Activated T-cell treated with anti-CD3 and anti-CD28 coated beads, Interleukin-2, amount 50 U/mL, for 1 hour (primary cell): ENCODE results near the gene NUBP2.
A peak's percentile ranks its signal among the peaks of the same experiment; 100 is the strongest.

Source experiments
- DNase-seq: peaks from one replicate; pipeline ENCODE4 v3.0.0-alpha.2; 2020

The NUBP2 gene

DNA sequence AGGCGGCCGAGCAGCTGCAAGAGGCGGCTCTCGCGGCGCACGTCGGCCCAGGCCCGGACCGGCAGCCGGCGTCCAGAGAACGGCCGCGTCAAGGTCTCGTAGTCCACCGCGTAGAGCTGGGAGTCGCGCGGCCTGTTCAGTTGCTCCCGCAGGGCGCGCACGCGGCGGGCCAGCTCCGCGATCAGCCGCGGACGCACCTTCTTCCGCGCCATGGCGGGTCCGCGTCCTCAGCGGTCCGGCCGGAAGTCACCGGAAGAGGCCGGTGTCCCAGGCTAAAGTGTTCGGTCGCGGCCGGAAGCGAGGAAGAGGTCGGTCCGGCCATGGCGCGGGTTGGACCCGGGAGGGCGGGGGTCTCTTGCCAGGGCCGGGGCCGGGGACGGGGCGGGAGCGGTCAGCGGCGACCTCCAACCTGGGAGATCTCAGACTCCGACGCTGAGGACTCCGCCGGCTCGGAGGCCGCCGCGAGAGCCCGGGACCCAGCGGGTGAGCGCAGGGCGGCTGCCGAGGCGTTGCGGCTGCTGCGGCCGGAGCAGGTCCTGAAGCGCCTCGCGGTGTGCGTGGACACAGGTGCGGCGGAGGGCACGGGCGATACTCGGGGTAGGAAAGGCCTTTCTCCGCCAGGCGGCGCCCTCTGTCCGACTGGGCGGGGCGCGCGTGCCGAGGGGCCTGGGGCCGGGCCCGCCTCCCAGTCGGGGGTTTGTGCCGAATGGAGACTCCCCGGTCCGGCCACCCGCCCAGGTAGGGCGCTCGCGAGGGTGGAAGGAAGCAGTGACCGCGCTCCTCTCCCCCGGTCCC, 9.7 kb upstream of the NUBP2 start, which contains the start of gene MRPS34:
MRPS34 (minus strand) TSS at position 227 of the 795 bp plus-strand sequence; CDS start at position 212, 15 bp downstream.
- peak; percentile 81 for DNase-seq

DNA sequence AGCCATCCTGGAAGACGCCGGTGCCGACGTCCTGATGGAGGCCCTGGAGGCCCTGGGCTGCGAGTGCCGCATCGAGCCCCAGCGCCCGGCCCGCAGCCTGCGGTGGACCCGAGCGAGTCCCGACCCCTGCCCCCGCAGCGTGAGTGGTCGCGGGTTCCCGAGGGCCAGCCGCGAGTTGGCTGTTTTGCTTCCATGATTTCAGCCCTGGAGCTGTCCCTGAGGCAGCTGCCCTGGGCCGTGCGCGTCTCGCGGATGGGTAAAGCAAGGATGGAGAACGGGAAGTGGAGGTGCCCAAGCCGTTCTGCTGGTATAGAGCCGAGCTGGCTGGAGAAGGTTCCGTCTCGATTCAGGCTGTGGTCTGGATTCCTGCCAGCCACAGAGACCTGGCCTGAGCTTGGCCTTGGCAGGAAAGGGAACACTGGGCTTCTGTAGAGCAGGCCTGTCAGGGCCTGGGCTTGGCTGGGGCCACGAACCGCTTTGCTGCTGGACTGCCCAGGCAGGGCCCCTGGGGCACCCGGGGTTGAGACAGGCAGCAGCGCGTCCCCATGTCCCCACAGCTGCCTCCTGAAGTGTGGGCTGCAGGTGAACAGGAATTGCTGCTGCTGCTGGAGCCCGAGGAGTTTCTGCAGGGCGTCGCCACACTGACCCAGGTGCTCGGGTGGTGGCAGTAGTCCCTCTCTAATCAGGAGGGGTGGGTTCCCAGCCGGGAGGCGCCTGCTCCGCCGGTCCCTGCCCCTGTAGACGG, 8.9 kb upstream of the NUBP2 start:
- no peak for DNase-seq

DNA sequence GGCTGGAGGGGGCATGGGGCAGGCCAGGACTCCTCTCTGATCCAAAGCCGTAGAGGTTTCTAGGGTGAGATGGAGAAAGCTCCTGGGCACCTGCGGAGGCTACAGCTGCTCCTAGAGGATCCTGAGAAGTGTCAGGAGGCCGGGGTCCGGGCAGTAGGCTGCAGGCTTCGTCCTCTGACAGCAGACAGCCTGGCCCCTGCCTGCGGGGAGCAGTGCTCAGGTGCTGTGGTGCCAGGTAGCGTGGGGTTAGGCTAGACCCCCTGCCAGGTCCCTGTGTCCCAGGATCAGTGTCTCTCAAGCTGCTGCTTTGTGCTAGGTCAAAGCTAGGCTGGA, 8.3 kb upstream of the NUBP2 start:
- no peak for DNase-seq

DNA sequence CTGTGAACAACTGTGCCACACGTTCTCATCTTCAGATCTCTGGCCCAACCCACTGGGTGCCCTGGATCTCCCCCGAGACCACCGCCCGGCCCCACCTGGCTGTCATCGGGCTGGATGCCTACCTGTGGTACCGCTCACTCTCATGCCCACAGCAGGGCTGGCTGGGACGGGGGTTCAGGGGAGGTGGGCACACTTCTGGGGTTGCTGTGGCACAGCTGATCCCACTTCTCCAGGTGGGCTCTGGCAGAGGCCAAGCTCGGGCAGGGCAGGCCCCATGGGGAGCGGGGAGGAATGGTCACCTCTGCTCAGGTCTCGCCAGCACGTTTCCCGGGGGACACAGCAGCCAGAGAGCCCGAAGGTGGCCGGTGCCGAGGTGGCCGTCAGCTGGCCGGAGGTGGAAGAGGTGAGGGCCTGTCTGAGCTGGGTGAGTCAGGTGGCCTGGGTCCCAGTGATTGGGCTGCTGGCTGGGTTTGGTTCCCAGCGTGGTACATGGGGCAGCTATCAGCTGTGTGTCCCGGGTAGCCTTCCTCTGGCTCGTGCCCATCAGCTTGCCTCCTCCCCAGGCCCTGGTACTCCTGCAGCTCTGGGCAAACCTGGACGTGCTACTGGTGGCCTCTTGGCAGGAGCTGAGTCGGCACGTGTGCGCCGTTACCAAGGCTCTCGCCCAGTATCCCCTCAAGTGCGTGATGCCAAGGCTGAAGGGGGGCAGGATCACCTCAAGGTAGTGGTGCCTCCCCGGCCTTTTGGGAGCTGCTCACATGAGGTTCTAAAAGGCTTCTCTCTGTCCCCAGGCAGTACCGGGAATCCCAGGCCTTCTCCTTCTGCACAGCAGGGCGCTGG, 7.5 kb upstream of the NUBP2 start:
- DNase-seq = no peak

DNA sequence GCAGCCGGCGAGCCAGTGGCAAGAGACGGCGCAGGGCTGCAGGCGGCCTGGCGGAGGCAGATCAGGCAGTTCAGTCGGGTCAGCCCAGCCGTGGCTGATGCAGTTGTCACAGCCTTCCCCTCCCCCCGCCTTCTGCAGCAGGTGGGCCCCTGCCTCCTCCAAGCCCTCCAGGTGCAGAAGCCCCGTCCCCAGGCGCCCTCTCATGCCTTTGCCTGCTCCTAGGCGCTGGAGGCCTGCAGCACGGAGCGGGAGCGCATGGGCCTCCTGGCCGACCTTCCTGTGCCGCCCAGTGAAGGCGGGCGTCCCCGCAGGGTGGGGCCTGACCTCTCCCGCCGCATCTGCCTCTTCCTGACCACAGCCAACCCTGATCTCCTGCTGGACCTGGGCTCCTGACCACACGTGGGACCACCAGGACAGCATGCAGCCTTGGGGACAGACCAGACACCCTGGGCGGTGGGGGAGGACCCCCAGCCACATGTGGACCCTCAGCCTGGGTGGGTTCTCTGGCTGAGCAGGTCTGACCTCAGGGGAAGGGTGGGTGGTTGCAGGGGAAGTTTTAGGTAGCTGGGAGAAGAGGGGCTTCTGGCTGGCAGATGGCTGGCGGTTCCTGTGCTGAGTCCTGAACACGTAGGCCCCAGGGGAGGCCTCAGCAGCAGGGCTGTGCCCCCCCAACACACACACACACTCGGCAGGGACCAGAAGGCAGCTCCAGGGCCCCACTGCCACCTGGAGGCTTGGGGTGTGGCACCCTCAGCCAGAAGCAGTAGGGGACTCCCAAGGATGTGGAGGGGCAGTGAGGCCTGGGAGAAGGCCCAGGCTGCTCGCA, 6.7 kb upstream of the NUBP2 start:
- DNase-seq = no peak

DNA sequence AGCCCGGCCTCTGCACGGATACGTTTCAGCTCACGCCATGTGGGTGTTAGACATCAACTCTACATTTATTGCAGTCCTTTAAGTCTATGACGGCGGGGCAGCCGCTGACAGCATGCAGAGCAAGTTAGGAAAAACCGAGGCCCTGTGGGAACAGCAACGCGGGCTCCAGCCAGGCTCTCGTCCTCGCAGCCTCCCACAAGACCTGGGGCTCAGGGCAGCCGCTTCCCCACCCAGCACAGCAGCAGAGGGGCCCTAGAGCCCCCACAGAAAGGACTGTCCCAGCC, 6.1 kb upstream of the NUBP2 start:
- DNase-seq = no peak

DNA sequence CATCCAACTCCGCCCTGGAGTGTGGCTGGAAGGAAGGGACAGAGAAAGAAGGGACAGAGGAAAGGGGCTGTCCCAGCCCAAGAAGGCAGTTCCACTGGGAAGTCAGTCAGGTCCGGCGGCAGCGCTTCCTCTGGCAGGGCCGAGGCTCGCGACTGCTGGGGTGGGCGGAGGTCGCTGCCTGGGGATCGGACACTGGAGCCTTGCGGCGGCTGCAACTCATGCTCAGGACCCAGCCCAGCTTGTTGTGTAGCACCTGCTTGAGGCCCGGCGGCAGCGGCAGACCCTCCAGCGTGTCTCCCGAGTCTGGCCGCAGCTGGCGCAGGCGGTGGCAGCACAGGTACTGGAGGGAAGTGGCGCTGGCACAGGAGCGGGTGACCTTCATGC, 5.8 kb upstream of the NUBP2 start:
- DNase-seq = no peak

DNA sequence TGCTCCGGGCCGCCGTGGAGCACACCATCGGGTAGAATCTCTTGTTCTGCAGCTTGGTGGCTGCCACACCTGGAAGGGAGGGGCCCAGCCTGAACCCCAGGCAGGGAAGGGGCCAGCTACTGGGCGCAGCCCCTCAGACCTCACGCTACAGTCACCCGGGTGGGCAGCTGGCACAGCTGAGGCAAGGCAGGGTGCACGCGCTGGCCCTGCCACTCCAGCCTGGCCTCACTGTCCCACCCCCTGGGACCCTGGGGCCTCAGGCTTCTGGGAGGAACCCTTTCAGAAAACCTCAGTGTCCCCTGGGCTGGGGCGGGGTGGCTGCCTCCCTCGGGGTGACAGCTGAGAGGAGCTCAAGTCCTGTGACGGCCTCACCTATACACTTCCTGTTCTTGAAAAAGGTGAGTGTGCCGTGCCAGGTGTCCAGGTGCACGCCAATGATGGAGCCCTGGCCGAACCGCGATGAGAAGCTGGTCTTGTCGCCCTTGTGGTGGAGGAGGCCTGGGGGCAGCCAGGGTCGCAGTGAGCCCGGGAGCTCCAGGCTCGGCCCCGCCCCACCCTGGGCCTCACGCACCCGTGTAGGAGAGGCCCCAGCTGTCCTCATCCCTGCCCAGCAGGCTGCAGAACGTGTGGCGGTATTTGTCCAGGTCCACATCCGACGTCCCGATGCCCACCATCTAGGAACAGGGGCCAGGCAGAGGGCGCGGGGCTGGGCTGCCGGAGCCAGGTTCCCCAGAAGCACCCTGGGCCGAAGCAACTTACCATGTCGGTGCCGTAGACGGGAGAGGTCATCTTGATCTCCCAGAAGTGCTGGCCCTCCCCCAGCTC, 5.2 kb upstream of the NUBP2 start:
- no peak for DNase-seq

DNA sequence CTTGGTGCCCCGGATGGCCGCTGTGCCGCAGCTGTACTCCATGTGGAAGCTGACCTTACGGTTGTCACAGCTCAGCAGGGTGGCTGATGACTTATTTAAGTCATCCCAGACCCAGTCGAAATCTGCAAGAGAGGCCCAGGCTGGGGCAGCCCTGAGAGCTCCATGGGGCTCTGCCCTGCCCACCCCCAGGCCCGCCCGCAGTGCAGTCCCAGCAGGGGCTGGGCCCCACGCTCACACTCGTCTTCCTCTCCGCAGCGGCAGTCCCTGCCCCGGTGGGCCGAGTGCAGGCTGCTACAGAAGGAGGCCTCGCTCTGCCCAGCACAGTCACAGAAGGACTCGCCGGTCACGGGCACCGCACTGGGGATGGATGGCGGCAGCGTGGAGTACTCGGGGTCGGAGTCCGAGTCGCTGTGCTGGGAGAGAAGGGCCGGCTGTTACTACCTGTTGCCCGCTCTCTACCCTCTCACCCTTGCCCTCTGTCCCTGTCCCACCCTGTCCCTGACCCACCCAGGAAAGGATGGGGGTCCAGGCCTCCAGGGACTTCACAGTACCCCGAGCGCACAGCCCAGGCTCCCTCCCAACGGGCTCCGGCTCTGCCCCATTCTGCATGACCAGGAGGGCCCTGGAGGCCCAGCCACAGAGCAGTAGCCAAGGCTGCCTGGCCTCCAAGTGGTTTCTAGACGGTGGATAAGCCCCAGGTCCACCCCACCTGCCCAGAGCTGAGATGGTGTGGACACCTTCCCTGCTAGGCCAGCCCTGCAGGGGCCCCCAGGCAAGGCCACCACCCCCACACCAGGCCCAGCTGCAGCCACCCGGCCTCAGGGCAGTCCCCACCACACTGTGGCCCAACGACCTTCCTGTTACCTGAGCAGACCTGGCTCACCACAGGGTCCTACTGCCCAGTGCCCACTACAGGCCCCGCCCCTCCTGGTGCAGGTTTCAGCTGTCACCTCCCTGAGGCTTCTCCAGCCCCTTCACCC, 4.3 kb upstream of the NUBP2 start:
- DNase-seq = no peak

DNA sequence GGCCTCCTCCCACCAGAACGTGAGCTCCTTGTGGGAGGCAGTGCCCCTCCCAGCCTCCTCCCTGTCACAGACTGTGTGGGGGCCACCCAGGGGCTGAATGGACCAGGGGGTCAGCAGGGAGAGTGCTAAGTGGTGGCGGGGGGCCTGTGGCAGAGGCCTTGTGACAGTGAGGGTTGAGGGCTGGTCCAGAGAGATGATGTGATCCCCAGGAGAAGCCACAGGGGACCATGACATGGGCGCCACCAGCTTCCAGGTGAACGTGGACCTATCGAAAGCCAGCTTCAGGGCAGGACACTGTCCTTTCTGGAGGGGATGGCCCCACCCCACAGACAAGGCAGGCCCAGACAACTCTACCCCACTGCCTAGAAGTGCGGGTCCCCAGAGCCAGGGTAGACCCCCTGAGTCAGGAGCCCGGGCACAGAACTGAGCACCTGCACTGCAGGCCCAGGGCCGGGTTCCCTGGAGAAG, 3.5 kb upstream of the NUBP2 start:
- DNase-seq = no peak

DNA sequence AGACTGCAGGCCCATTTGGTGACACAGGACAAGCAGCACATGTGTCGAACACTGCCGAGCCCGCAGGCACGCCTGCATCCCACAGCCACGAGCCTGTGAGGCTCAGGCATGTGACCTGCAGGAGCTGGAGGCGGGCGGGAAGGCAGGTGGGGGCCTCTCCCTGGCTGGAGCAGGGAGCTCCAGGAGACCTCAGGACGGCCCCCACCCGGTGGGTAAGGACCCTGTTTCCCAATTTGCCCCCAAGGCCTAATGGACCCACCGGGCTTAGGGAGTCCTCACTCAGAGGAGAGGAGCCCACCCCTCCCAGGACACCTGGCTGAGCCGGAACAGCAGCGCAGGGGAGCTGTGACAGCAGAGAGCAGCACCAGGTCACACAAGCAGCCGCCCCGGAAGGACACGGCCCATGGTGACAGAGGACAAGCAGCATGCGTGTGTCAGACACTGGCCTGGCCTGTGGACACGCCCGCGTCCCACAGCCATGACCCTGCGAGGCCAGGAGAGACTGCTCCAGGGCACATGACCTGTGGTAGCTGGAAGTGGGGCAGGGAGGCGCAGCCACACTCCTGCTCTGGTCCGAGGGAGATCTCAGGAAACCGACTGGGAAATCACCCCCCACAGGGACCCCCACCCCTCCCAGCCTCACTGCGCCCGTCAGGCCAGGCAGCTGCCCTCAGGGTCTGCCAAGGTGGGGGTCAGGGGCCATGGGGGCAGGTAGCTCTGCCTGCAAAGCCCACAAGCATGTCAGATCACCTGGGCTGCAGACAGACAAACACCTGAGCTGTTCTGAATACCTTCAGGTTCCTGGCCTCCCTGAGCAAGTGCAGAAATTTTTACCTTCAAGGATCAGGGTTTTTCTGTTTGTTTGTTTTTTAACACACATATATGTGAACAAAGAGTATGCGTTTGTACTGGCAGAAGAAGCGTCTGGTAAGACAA, 2.8 kb upstream of the NUBP2 start:
- DNase-seq = no peak

DNA sequence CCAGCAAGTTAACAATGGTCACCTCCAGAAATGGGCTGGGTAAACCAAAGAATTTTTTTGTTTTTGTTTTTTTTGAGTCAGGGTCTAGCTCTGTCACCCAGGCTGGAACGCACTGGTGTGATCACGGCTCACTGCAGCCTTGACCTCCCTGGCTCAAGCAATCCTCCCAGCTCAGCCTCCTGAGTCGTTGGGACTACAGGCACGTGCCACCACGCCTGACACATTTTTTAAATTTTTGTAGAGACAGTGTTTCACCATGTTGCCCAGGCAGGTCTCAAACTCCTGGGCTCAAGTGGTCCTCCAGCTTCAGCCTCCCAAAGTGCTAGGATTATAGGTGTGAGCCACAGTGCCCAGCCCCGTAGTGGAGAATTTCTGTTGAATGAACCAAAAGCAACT, 2.1 kb upstream of the NUBP2 start:
- DNase-seq = no peak

DNA sequence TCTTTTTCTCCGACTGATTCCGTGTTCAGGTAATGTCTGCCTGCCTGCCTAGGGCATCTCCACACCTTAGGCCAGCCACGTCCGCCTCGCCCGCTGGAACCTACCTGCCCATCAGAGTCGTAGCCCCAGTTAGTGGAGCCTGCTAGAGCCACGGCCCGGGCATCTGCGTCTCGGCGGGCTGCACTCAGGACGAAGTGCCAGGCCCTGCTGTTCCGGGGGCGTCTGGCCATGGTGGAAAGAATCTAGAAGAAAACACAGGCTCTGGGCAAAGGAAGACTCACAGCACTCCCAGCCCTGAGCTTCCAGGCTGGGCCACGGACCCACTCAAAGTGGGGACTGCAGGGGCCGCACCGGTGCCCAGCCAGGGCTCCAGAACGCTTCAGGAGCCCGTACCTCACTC, 1.5 kb upstream of the NUBP2 start:
- no peak for DNase-seq

DNA sequence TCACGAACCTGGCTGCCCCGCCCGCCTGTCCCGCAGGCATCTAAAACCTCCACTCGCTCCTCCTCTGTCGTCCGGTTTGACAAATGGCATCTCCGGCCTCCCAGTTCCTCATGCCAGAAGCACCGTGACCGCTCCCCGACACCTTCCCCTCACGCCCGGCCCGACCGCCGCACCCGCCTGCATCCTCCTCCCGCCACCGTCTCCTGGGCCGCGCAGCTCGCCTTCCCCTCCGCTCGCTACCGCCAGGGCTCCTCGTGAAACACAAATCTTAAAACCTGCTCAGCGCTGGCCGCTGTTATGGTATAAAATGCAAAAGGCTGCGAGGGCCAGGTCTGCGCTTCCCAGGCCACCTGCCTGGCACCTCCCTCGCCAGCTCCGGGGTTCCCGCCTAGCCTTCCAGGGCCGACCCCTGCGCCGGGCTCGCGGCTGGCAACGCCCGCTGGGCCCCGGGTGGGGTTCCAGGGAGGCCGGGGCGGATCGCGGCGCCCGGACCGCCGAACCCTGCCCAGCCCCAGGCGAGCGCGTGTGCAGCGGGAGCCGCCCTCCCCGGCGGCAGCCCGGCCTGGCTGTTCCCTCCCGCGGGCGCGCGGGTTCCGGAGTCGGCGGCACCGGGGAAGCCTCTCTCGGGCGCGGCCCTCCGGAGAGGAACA, 877 bp upstream of the NUBP2 start:
- DNase-seq = no peak

DNA sequence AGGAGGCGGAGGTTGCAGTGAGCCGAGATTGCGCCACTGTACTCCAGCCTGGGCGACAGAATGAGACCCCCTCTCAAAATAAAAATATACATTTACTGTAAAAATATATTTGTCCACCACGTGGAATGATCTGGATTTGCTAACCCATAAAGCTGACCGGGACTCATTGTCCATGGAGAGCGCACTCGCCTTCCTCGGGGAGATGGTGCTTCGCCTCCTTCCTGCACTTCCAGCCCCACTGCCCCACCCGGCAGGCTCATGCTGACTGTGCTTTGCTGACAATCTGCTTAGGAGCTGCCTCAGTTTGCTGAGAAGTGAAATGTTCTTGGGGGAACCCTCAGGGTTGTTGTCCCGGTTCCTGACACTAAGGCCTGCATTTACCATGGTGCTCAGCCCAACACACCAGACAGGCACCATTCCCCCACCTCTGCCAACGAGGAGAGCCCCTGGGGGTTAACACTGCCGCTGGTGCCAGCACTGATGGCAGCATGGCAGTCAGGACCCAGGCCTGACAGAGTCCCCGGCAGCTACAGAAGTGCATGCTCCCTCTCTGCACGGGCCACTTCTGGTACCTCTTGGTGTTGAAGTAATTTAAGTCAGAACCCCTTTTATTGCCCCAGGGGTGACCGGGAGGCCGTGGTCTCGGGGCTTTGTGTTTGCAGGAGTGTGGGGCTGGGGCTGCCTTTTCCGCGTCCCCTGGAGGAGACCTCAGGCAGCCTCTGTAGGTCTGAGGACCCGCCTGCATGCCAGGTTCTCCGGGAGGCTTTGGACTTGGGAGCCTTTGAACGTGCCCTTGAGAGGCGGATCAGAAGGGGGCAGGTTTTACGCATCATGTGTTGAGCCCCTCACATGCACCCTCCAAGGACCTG, 2.5 kb downstream of the NUBP2 start:
- no peak for DNase-seq

DNA sequence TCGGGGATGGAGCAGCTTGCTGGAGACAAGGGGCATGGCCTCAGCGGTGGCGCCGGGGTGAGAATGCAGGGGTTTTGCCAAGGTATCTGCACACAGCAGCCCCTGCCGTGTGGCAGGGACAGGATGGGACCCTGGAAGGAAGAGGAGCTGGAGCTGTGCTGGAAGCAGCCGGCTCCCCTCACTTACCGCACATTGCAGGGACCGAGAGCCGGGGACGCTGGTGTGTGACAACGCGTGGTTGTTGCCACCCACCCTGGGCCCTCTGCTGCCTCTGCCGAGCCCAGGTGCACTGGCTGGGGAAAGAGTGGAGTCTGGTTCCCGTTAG, 3.0 kb downstream of the NUBP2 start:
- no peak for DNase-seq

DNA sequence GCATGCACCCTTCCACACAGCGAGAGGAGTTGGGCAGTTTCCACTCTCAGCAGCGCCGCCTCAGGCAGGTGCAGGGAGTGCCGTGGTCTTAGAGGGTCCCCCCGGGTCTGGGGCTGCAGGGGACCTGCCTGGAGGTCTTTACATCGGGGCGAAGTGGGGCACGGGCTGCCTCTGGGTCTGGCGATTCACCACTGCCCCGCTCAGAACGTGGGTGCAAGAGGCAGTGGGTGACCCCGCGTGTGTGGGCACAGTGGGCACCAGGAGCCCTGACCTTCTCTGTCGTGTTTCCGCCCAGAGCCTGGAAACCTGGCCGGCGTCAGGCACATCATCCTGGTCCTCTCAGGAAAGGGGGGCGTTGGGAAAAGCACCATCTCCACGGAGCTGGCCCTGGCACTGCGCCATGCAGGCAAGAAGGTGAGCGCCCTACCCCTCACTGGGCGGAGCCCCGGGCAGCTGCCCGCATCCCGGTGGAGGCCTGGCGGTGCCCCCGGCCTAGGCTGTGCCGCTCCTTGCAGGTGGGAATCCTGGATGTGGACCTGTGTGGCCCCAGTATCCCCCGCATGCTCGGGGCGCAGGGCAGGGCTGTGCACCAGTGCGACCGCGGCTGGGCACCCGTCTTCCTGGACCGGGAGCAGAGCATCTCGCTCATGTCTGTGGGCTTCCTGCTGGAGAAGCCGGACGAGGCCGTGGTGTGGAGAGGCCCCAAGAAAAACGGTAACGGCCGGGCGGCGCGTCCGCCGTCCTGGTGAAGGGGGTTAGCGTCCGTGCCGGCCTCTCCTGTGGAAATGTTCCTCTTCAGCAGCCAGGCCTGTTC, 3.7 kb downstream of the NUBP2 start:
- no peak for DNase-seq

DNA sequence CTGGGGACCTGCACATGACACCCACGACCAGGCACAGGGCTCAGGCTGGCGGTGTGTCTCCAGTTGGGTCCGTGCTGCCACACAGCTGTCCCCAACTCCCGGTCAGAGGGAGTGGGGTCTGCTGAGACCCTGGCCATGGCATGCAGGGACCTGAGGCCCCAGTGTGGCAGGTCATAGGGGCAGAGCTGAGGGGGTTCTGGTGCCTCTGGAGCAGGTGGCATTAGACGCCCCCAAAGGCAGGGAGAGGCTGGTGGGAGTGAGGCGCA, 4.2 kb downstream of the NUBP2 start:
- DNase-seq = no peak
